T-helper 2 cell treated with Interferon-gamma antibody and Interleukin-4, amounts not matched to agents 5 μg/mL and 100 μg/mL, for 36 hours (primary cell): ENCODE results near the gene AMOTL2.

Source experiments
- DNase-seq: peaks from one replicate; pipeline ENCODE4 v3.0.0; 2021; ENCODE audit warnings: low spot score
- H3K27ac Mint-ChIP-seq: one replicate; pipeline ENCODE4 v1.8.0; 2021; ENCODE audit warnings: mild to moderate bottlenecking, mixed read lengths
- H3K27me3 Mint-ChIP-seq: one replicate; pipeline ENCODE4 v1.8.0; 2021; ENCODE audit warnings: low read depth, mixed read lengths
- H3K36me3 Mint-ChIP-seq: one replicate; pipeline ENCODE4 v1.8.0; 2021; ENCODE audit warnings: low read depth, mixed read lengths
- H3K4me1 Mint-ChIP-seq: one replicate; pipeline ENCODE4 v1.8.0; 2021; ENCODE audit warnings: low read depth, mixed read lengths
- H3K4me3 Mint-ChIP-seq: one replicate; pipeline ENCODE4 v1.8.0; 2022; ENCODE audit warnings: mild to moderate bottlenecking, moderate library complexity, mixed read lengths
- H3K9me3 Mint-ChIP-seq: one replicate; pipeline ENCODE4 v1.8.0; 2021; ENCODE audit warnings: mixed read lengths

AMOTL2 gene

DNA sequence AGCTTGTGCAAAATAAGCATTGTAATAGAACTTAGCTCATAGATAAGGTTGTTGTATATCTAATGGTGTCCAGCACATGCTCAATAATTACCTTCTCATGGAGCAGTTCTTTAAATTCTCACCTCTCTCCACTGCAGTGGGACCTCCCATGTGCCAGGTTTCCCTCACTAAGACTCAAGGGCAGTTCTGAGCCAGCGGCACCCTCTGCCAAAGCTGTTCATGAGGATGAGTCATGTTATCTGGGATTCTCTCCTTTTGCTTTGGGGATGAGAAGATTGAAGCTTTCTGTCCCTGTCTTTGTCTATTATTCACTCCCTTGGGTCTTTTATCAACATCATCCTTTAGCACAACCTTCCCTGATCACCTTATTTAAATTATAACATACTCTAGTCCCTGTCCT lies 15.6 kb upstream of the AMOTL2 start:
- Mint-ChIP-seq H3K36me3 (no peaks in the 10 kb centered on the region), H3K4me1 (peaks cover 2% of the 10 kb centered on the region), H3K9me3 (no peaks in the 10 kb centered on the region), H3K27ac (no peak overlapping the region), H3K27me3 (peaks cover 24% of the 10 kb centered on the region), H3K4me3 (no peak overlapping the region)
- DNase-seq = no peak

DNA sequence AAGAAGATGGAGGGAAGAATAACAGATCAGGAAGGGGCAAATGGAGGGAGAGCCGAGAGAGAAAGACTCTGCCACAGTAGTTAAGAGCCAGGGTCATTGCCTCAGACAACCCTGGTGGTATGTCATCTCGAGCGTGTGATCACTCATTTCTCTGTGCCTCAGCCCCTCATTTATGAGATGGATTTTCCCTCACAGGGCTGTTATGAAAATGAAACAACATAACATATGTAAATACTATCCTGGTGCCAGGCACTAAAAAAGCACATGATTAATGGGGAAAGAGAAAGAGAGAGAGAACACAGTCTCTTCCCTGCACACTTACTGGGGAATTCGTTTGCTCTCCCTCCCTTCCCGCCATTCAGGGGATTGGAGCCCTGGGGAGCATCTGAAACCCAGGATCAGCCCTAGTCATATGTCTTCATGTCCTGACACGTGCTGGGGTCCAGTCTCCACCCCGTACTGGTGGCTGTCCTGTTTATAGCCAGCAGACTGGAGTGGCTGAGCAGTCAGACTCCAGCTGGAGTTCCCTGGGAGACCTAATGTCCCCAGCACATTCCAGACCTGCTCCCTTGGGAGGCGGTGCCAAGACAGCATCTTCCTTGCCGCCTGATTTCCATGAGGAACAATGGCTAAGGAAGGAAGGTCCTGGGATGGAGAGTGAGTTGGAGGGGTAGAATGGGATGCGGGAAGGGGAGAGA lies 14.7 kb upstream of the AMOTL2 start:
- no peaks in the 10 kb centered on the region for H3K9me3 Mint-ChIP-seq
- H3K36me3 Mint-ChIP-seq = no peaks in the 10 kb centered on the region
- no peak overlapping the region for H3K4me3 Mint-ChIP-seq
- no peak for DNase-seq
- peaks cover 24% of the 10 kb centered on the region for H3K27me3 Mint-ChIP-seq
- peaks cover 2% of the 10 kb centered on the region for H3K4me1 Mint-ChIP-seq
- no peak overlapping the region for H3K27ac Mint-ChIP-seq

DNA sequence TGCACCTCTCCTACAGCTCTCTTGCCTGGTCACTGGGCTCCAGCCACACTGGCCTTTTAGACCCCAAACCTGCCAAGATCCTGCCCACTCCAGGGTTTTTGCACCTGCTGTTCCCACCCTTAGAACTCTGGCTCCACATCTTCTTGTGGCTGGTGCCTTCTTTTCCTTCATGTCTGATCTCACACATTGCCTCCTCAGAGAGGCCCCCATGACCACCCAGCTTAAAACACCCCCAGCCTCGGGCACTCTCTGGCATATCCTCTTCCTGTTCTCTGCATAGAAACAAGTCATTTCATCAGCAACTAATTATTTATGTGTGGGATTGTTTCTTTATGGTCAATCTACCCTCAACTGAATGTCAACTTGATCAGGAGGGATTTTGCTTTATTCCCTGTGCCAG lies 14.0 kb upstream of the AMOTL2 start:
- Mint-ChIP-seq H3K9me3 (no peaks in the 10 kb centered on the region), H3K4me1 (peaks cover 2% of the 10 kb centered on the region), H3K36me3 (no peaks in the 10 kb centered on the region), H3K27me3 (peaks cover 22% of the 10 kb centered on the region), H3K4me3 (no peak overlapping the region), H3K27ac (no peak overlapping the region)
- DNase-seq = no peak

DNA sequence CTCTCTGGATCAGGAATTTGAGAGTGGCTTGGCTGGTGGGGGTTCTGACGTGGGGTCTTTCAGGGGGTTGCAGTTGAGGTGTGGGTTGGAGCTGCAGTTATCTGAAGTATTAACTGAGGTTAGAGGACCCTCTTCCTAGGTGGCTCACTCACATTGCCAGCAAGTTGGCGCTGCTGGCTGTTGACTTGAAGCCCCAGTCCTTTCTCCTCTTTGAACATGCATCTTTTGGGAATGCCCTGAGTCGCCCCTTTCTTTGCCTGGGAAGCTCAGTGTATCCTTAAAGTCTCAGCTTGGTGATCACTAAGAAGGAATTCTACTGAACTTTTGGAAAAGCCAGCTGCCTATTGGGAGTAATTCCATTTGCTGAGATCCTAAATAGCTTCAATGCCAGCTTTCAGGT lies 13.0 kb upstream of the AMOTL2 start:
- Mint-ChIP-seq H3K36me3 (no peaks in the 10 kb centered on the region), H3K27me3 (peaks cover 19% of the 10 kb centered on the region), H3K4me1 (no peaks in the 10 kb centered on the region), H3K9me3 (no peaks in the 10 kb centered on the region), H3K27ac (no peak overlapping the region), H3K4me3 (no peak overlapping the region)
- DNase-seq = no peak

DNA sequence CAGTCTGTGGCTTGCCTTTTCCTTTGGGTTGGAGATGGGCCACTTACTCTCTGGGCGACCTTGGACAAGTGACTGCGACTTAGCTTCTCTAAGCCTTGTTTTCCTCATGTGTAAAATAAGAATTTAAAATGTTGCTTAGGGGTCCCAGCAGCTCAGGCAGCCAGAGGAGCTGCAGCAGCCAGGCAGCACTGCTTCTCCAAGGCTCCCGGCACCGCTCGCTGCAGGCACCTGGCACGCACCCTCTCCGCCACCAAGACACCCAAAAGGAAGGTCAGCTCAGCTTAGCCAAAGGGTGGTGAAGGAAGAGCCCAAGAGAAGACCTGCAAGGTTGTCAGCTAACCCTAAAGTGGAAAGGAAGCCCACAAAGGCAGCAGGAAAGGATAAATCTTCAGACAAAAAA lies 10.7 kb upstream of the AMOTL2 start:
- no peak overlapping the region for H3K27ac Mint-ChIP-seq
- no peaks in the 10 kb centered on the region for H3K9me3 Mint-ChIP-seq
- no peaks in the 10 kb centered on the region for H3K36me3 Mint-ChIP-seq
- peaks cover 29% of the 10 kb centered on the region for H3K27me3 Mint-ChIP-seq
- H3K4me3 Mint-ChIP-seq = no peak overlapping the region
- H3K4me1 Mint-ChIP-seq = no peaks in the 10 kb centered on the region
- DNase-seq = no peak

DNA sequence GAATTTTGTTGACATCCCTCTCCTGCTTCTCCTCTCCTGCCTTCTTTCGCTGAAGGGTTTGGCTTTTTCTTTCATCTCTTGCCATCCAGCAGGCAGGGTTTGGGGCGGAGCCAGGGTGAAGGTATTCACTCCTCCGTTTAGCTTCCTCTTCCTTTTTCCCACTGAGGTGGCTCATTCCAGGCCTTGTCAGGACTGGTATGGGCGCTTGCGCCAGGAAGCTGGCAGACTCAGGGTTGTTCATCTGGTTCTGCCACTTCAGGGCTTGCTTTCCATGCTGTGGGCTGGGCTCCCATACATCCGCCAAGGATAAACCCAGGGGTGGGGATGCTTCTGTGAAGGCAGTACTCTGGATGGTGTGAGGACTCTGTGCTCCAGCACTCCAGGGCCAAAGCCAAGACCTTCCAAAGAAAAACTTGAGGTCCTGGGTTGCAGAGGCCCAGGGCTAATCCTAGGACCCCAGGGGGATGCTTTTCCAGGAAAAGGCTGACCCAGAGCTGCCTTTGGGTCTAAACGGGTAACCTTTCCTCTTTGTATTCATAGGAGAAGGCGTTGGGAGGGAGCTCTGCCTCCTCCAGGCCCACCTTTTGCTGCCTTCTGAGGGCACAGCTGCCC lies 7.7 kb upstream of the AMOTL2 start:
- no peaks in the 10 kb centered on the region for H3K4me1 Mint-ChIP-seq
- H3K27me3 Mint-ChIP-seq = peaks cover 32% of the 10 kb centered on the region
- no peaks in the 10 kb centered on the region for H3K36me3 Mint-ChIP-seq
- H3K9me3 Mint-ChIP-seq = no peaks in the 10 kb centered on the region
- DNase-seq = no peak
- no peak overlapping the region for H3K27ac Mint-ChIP-seq
- no peak overlapping the region for H3K4me3 Mint-ChIP-seq

DNA sequence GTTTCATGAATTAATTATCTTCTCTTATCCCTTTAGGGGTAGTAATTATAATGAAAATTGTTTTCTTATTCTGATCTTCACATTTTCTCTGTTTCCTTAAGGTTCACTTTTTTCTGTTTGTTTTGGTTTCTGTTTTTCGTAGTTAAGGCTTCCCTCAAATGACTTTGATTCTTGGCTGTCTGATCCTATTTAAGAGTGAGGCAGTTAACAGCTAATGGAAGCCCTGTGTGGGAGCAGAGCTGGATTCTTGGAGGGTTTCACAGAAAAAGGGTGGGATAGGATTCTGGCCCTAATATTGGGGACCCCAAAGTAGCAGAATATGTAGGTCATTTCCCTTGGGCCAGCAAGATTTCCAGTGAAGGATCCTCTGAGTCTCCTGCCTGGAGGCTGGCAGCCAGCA lies 6.8 kb upstream of the AMOTL2 start:
- H3K4me3 Mint-ChIP-seq = no peak overlapping the region
- DNase-seq = no peak
- H3K9me3 Mint-ChIP-seq = no peaks in the 10 kb centered on the region
- H3K4me1 Mint-ChIP-seq = no peaks in the 10 kb centered on the region
- no peaks in the 10 kb centered on the region for H3K36me3 Mint-ChIP-seq
- H3K27me3 Mint-ChIP-seq = peaks cover 39% of the 10 kb centered on the region
- no peak overlapping the region for H3K27ac Mint-ChIP-seq

DNA sequence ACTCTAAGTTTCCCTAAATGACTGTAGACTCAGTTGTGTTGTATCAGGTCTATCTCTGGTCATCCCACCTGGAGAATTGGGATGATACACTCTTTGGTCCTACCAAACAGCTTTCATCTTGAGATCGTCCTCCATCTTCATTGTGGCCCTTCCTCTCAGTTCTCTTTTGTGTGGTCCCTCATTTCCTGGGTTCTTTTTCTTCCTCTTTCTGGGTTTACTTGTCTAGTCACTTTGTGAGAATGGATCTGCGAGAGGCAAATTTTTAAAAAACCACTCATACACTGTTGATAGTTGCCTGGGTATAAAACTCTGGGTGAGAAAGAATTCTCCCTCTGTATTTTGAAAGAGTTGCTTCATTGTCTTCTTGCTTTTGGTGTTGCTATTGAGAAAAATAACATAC lies 6.0 kb upstream of the AMOTL2 start:
- Mint-ChIP-seq H3K36me3 (no peaks in the 10 kb centered on the region), H3K27ac (no peak overlapping the region), H3K9me3 (no peaks in the 10 kb centered on the region), H3K4me3 (no peak overlapping the region), H3K4me1 (no peaks in the 10 kb centered on the region), H3K27me3 (peaks cover 44% of the 10 kb centered on the region)
- DNase-seq = no peak

DNA sequence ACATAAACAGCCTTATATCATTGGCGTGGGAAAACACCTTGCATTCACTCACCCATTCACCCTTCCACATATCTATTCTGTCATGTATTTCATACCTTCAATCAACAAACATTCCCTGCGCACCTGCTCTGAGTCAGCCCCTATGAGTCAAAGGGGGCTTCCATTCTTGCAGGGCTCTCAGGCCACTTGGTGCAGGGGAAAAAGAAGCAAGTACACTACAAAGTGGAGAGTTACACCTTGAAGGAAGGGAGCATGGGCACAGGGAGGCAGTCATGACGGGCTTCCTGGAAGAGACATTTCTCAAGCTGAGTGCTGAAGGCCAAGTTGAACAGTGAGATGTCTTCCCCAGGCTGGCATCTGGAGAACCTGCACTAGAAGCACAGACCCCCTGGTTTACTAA lies 4.6 kb upstream of the AMOTL2 start:
- no peak for DNase-seq

DNA sequence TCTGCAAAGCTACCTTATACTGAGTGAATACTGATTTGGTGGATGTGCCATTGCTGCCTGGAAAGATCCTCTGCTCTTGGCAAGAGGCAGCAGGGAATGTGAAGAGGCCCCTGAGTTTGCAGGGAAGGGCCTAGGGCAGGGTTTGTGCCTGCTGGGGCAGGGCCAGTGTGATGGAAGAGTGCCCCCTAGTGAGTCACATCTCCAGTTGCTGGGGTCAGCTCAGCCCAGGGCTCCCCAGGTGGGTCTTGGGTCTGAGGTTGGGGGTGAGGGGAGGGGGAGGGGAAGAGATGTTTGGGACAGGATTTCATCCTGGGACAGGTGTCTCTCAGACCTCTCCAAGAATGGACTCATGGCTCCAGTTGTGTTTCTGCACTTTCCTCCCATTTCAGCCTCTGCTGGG lies 4.1 kb upstream of the AMOTL2 start:
- Mint-ChIP-seq H3K27ac (no peak overlapping the region), H3K27me3 (peaks cover 51% of the 10 kb centered on the region), H3K4me3 (no peak overlapping the region), H3K4me1 (peaks cover 7% of the 10 kb centered on the region), H3K9me3 (no peaks in the 10 kb centered on the region), H3K36me3 (no peaks in the 10 kb centered on the region)
- DNase-seq = no peak

More for the DNA sequence above, 4.6 kb upstream of the AMOTL2 start:
- H3K9me3 Mint-ChIP-seq = no peaks in the 10 kb centered on the region
- no peaks in the 10 kb centered on the region for H3K36me3 Mint-ChIP-seq
- no peak overlapping the region for H3K4me3 Mint-ChIP-seq
- no peak overlapping the region for H3K27ac Mint-ChIP-seq
- H3K4me1 Mint-ChIP-seq = peaks cover 7% of the 10 kb centered on the region
- H3K27me3 Mint-ChIP-seq = peaks cover 51% of the 10 kb centered on the region

DNA sequence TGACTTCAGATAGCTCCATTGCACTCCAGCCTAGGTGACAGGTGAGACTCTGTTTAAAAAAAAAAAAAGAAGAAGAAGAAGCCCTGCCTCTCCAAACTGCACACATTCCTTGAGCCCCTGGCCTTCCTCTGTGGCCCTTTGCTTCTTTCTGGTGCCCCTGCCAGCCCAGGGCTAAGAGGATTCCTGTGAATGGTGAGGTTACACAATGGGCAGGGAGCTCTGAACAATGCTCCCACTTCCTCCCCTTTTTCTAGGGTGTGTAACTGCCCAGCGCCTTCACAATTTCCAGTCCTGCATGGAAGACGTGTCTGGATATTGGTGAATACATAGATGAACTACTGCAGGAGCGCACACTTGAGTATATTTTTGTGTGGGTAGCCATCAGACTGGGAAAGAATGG lies 3.6 kb upstream of the AMOTL2 start:
- no peak for DNase-seq
- peaks cover 56% of the 10 kb centered on the region for H3K27me3 Mint-ChIP-seq
- H3K27ac Mint-ChIP-seq = no peak overlapping the region
- no peaks in the 10 kb centered on the region for H3K9me3 Mint-ChIP-seq
- H3K4me1 Mint-ChIP-seq = peaks cover 7% of the 10 kb centered on the region
- H3K4me3 Mint-ChIP-seq = no peak overlapping the region
- H3K36me3 Mint-ChIP-seq = no peaks in the 10 kb centered on the region

DNA sequence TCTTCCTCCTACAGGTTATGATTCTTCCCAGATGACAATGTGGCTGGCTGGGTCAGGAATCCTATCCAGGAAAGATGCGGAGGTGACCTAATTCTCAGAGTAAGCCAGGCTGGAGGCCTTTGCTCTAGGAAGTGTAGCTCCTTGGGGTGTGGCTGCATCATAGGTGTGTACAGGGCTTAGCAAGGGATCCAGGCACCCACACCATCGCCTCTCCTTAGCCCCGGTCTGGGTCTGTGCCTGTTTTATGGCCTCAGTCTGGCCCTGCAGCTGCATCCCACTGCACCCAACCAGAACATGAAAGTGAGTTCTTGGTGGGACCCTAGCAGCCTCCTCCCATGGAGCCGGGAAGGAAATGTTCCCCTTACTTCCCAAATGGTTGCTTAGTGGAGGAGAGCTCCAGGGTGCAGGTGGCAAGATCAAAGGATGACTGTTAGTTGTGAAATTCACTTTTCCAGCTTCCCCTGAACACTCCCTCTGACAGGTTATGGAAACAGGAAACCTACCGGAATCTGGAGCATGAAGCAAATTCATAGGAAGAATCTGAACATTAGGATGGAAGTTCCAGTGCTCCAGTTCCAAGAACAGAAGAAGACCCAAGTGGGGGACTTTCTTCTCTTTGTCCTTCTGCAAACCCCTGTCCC lies 2.7 kb upstream of the AMOTL2 start:
- H3K9me3 Mint-ChIP-seq = no peaks in the 10 kb centered on the region
- H3K36me3 Mint-ChIP-seq = no peaks in the 10 kb centered on the region
- H3K4me1 Mint-ChIP-seq = peaks cover 7% of the 10 kb centered on the region
- H3K4me3 Mint-ChIP-seq = no peak overlapping the region
- H3K27me3 Mint-ChIP-seq = peaks cover 64% of the 10 kb centered on the region
- no peak for DNase-seq
- no peak overlapping the region for H3K27ac Mint-ChIP-seq

DNA sequence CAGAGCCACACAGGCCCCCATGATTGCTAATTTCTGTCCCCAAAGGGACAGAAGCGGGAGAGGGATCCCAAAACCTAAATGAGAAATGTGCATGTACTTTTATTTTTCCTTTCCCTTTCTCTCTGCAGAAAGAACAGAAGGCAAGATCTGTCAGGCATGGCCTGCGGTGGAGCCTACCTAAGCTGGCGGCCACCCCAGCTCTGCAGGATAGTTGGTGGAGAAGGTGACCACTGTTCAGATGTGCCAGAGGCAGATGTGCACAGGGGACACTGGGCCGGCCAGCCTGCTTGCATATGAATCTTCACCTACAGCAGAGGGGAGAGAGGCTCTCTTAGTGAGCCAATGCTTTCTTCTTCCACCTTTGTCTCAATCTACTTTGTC lies 2.1 kb upstream of the AMOTL2 start:
- no peak for DNase-seq
- H3K9me3 Mint-ChIP-seq = no peaks in the 10 kb centered on the region
- no peaks in the 10 kb centered on the region for H3K36me3 Mint-ChIP-seq
- no peak overlapping the region for H3K27ac Mint-ChIP-seq
- peaks cover 63% of the 10 kb centered on the region for H3K27me3 Mint-ChIP-seq
- H3K4me1 Mint-ChIP-seq = peaks cover 7% of the 10 kb centered on the region
- H3K4me3 Mint-ChIP-seq = no peak overlapping the region

DNA sequence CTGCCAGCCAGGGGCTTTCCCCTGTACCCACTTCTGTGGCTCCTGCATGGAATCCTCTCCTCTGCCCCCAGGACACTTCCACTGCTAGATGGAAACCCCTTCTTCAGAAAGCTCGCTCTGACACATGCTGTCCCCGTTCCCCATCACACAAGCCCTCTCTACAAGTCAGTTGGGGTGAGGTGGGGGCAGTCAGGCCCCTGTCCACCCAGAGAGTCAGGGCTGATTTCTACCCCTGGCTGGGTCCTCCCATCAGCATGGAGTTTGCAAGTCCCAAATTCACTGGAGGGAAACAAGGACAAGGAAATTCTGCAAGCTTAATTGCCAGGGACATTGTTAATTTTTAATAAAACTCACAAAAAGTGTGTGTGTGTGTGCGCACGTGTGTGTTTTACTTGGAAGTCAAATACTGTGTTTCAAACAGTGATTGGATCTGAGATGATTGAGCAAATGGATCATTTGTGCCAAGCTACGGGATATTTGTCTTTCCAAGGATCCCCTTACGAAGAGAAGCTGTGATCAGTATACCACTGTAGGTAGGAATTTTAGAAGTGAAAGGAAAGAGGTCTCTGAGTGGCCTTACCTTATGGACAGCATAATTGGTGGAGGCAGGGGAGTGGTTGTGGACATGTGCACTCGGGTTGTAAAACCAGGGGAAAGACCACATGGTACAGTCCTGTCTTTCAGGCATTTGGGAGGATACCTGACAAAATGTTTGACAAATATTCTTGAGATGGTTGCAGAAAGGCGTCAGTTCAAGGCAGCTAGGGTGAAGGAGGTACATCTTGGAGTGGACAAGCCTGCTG lies 1.5 kb upstream of the AMOTL2 start:
- H3K4me1 Mint-ChIP-seq = peaks cover 7% of the 10 kb centered on the region
- DNase-seq = no peak
- H3K36me3 Mint-ChIP-seq = no peaks in the 10 kb centered on the region
- H3K27me3 Mint-ChIP-seq = peaks cover 61% of the 10 kb centered on the region
- no peaks in the 10 kb centered on the region for H3K9me3 Mint-ChIP-seq
- H3K27ac Mint-ChIP-seq = no peak overlapping the region
- H3K4me3 Mint-ChIP-seq = peak overlapping the region; percentile 59
